Stimulated activated naive CD8-positive, alpha-beta T cell treated with anti-CD3 and anti-CD28 coated beads, Interleukin-15, amount 100 ng/mL, for 72 hours (primary cell): ENCODE data around the gene ZBTB20.
A peak's percentile ranks its signal among the peaks of the same experiment; 100 is the strongest.

Experiments
- ATAC-seq: fragments of 150-1000 bp; cut with Tn5 transposase; 2 replicates; pipeline ENCODE4 v1.10.0; 2021; ENCODE audit warnings: mild to moderate bottlenecking, moderate library complexity
- DNase-seq, 2 donors: peaks; one replicate each; pipeline ENCODE4 v3.0.0; 2021 to 2022
- H3K27ac Mint-ChIP-seq, 2 donors: one replicate each; pipeline ENCODE4 v1.8.0; 2022; ENCODE audit warnings: mild to moderate bottlenecking in 2 of 2, mixed read lengths in 2 of 2, moderate library complexity in 2 of 2
- H3K27me3 Mint-ChIP-seq: one replicate; pipeline ENCODE4 v1.8.0; 2022; ENCODE audit warnings: mixed read lengths
- H3K4me1 Mint-ChIP-seq: one replicate; pipeline ENCODE4 v1.8.0; 2022; ENCODE audit warnings: mild to moderate bottlenecking, mixed read lengths
- H3K4me3 Mint-ChIP-seq, 2 donors: one replicate each; pipeline ENCODE4 v1.8.0; 2022; ENCODE audit warnings: mild to moderate bottlenecking in 2 of 2, mixed read lengths in 2 of 2, moderate library complexity in 1 of 2
- H3K9me3 Mint-ChIP-seq, 2 donors: one replicate each; pipeline ENCODE4 v1.8.0; 2022; ENCODE audit warnings: mixed read lengths in 2 of 2

ZBTB20 gene

GRCh38 chr3:114351822-114352145 lies 795.3 kb downstream of the ZBTB20 start:
- Mint-ChIP-seq H3K4me3 (no peak overlapping the region), H3K27ac (no peak overlapping the region), H3K4me1 (peaks cover 5% of the 10 kb centered on the region), H3K9me3 (no peaks in the 10 kb centered on the region), H3K27me3 (no peaks in the 10 kb centered on the region)
- no peak for ATAC-seq
- DNase-seq = no peak

- Mint-ChIP-seq H3K9me3 (no peaks in the 10 kb centered on the region), H3K4me3 (no peak overlapping the region), H3K27ac (no peak overlapping the region), H3K27me3 (no peaks in the 10 kb centered on the region), H3K4me1 (peaks cover 7% of the 10 kb centered on the region)
- no peak for DNase-seq
- no peak for ATAC-seq
Observed at GRCh38 chr3:114351123-114351821, 795.8 kb downstream of the ZBTB20 start.

- Mint-ChIP-seq H3K27me3 (no peaks in the 10 kb centered on the region), H3K4me3 (no peak overlapping the region), H3K27ac (no peak overlapping the region), H3K9me3 (no peaks in the 10 kb centered on the region), H3K4me1 (peaks cover 13% of the 10 kb centered on the region)
- no peak for ATAC-seq
- DNase-seq = no peak
Observed at GRCh38 chr3:114350690-114351089, 796.4 kb downstream of the ZBTB20 start.

- ATAC-seq (no peak), DNase-seq (no peak)
- peaks cover 15% of the 10 kb centered on the region for H3K4me1 Mint-ChIP-seq
- H3K27me3 Mint-ChIP-seq = no peaks in the 10 kb centered on the region
- H3K27ac Mint-ChIP-seq = no peak overlapping the region
- no peaks in the 10 kb centered on the region for H3K9me3 Mint-ChIP-seq
- no peak overlapping the region for H3K4me3 Mint-ChIP-seq
Observed at GRCh38 chr3:114350271-114350670, 796.8 kb downstream of the ZBTB20 start.

- peaks cover 22% of the 10 kb centered on the region for H3K4me1 Mint-ChIP-seq
- no peak overlapping the region for H3K4me3 Mint-ChIP-seq
- no peak for DNase-seq
- peak; percentile 46 for ATAC-seq
- H3K27me3 Mint-ChIP-seq = no peaks in the 10 kb centered on the region
- no peak overlapping the region for H3K27ac Mint-ChIP-seq
- H3K9me3 Mint-ChIP-seq = no peaks in the 10 kb centered on the region
Observed at GRCh38 chr3:114344492-114344891, 802.6 kb downstream of the ZBTB20 start.

- no peak overlapping the region for H3K4me3 Mint-ChIP-seq
- no peaks in the 10 kb centered on the region for H3K27me3 Mint-ChIP-seq
- DNase-seq = no peak
- H3K4me1 Mint-ChIP-seq = peaks cover 52% of the 10 kb centered on the region
- no peak overlapping the region for H3K27ac Mint-ChIP-seq
- peaks cover 0 to 5% of the 10 kb centered on the region in 2 donors for H3K9me3 Mint-ChIP-seq
- ATAC-seq = no peak
Observed at GRCh38 chr3:114338651-114339357, 808.3 kb downstream of the ZBTB20 start.

- peak overlapping the region in 1 of 2 donors; percentile 27 for H3K4me3 Mint-ChIP-seq
- peaks cover 65% of the 10 kb centered on the region for H3K4me1 Mint-ChIP-seq
- peaks cover 5% of the 10 kb centered on the region in 2 donors for H3K9me3 Mint-ChIP-seq
- H3K27me3 Mint-ChIP-seq = no peaks in the 10 kb centered on the region
- no peak for ATAC-seq
- no peak overlapping the region for H3K27ac Mint-ChIP-seq
- no peak for DNase-seq
Observed at GRCh38 chr3:114336857-114337256, 810.2 kb downstream of the ZBTB20 start.

- ATAC-seq (no peak), DNase-seq (no peak)
- peaks cover 5 to 7% of the 10 kb centered on the region in 2 donors for H3K9me3 Mint-ChIP-seq
- H3K4me3 Mint-ChIP-seq = no peak overlapping the region
- peaks cover 71% of the 10 kb centered on the region for H3K4me1 Mint-ChIP-seq
- peak overlapping the region in 1 of 2 donors; percentile 75 for H3K27ac Mint-ChIP-seq
- H3K27me3 Mint-ChIP-seq = no peaks in the 10 kb centered on the region
Observed at GRCh38 chr3:114336122-114336697, 810.9 kb downstream of the ZBTB20 start.

GRCh38 chr3:114333923-114334240 lies 813.2 kb downstream of the ZBTB20 start:
- Mint-ChIP-seq H3K27me3 (no peaks in the 10 kb centered on the region), H3K27ac (peak overlapping the region; percentile 95 to 99), H3K9me3 (peaks cover 9 to 14% of the 10 kb centered on the region in 2 donors), H3K4me1 (peaks cover 92% of the 10 kb centered on the region), H3K4me3 (peak overlapping the region; percentile 33 to 69)
- DNase-seq (no peak), ATAC-seq (no peak)

- no peak for DNase-seq
- peak; percentile 38 for ATAC-seq
- H3K27me3 Mint-ChIP-seq = no peaks in the 10 kb centered on the region
- peaks cover 95% of the 10 kb centered on the region for H3K4me1 Mint-ChIP-seq
- H3K27ac Mint-ChIP-seq = peak overlapping the region; percentile 95 to 99
- peaks cover 9 to 14% of the 10 kb centered on the region in 2 donors for H3K9me3 Mint-ChIP-seq
- H3K4me3 Mint-ChIP-seq = peak overlapping the region; percentile 29 to 69
Observed at GRCh38 chr3:114333180-114333922, 813.7 kb downstream of the ZBTB20 start.

- ATAC-seq = peak; percentile 71
- Mint-ChIP-seq H3K27ac (peak overlapping the region; percentile 95 to 99), H3K4me3 (peak overlapping the region; percentile 19 to 69), H3K4me1 (peaks cover 96% of the 10 kb centered on the region), H3K27me3 (no peaks in the 10 kb centered on the region), H3K9me3 (peaks cover 9 to 14% of the 10 kb centered on the region in 2 donors)
- DNase-seq = no peak
Observed at GRCh38 chr3:114332342-114333179, 814.5 kb downstream of the ZBTB20 start.

GRCh38 chr3:114331710-114332109 lies 815.4 kb downstream of the ZBTB20 start:
- peak; percentile 55 for ATAC-seq
- no peaks in the 10 kb centered on the region for H3K27me3 Mint-ChIP-seq
- peak overlapping the region; percentile 19 to 69 for H3K4me3 Mint-ChIP-seq
- H3K4me1 Mint-ChIP-seq = peaks cover 100% of the 10 kb centered on the region
- H3K27ac Mint-ChIP-seq = peak overlapping the region; percentile 95 to 99
- DNase-seq = no peak
- peaks cover 9 to 14% of the 10 kb centered on the region in 2 donors for H3K9me3 Mint-ChIP-seq

- peaks cover 9 to 14% of the 10 kb centered on the region in 2 donors for H3K9me3 Mint-ChIP-seq
- H3K27ac Mint-ChIP-seq = peak overlapping the region; percentile 73 to 99
- no peaks in the 10 kb centered on the region for H3K27me3 Mint-ChIP-seq
- DNase-seq (no peak), ATAC-seq (no peak)
- H3K4me1 Mint-ChIP-seq = peaks cover 100% of the 10 kb centered on the region
- no peak overlapping the region for H3K4me3 Mint-ChIP-seq
Observed at GRCh38 chr3:114331007-114331406, 816.1 kb downstream of the ZBTB20 start.

- DNase-seq (no peak), ATAC-seq (peak; percentile 21)
- H3K27me3 Mint-ChIP-seq = no peaks in the 10 kb centered on the region
- H3K27ac Mint-ChIP-seq = peak overlapping the region; percentile 91 to 99
- H3K4me1 Mint-ChIP-seq = peaks cover 100% of the 10 kb centered on the region
- H3K4me3 Mint-ChIP-seq = peak overlapping the region; percentile 26 to 63
- peaks cover 4 to 14% of the 10 kb centered on the region in 2 donors for H3K9me3 Mint-ChIP-seq
Observed at GRCh38 chr3:114329823-114330222, 817.3 kb downstream of the ZBTB20 start.

- ATAC-seq = peak; percentile 34
- DNase-seq = no peak
- peak overlapping the region; percentile 98 to 99 for H3K27ac Mint-ChIP-seq
- no peaks in the 10 kb centered on the region for H3K27me3 Mint-ChIP-seq
- peaks cover 100% of the 10 kb centered on the region for H3K4me1 Mint-ChIP-seq
- H3K4me3 Mint-ChIP-seq = peak overlapping the region; percentile 69 to 81
- H3K9me3 Mint-ChIP-seq = peaks cover 4 to 14% of the 10 kb centered on the region in 2 donors
Observed at GRCh38 chr3:114328345-114328744, 818.7 kb downstream of the ZBTB20 start.
